SK-N-MC (cell line): ENCODE results near the gene RASGRP3.

ENCODE experiments used
- DNase-seq: peaks from one replicate; pipeline ENCODE4 v3.0.0-alpha.2; 2011; ENCODE audit warnings: low read depth, low spot score
- H3K27ac ChIP-seq: fragments of 200-600 bp; sonication (generic); 2 replicates; pipeline ENCODE4 v1.5.1; 2016; ENCODE audit warnings: mixed run types
- H3K36me3 ChIP-seq: fragments of 200-600 bp; sonication (generic); 2 replicates; pipeline ENCODE4 v1.6.1; 2017; ENCODE audit warnings: antibody characterized with exemption, low read length, mixed read lengths; ENCODE audit not compliant: insufficient read depth
- H3K4me3 ChIP-seq: fragments of 200-600 bp; sonication (generic); 2 replicates; pipeline ENCODE4 v1.5.1; 2016
- H3K9ac ChIP-seq: fragments of 200-600 bp; sonication (generic); 2 replicates; pipeline ENCODE4 v1.8.0; 2017; ENCODE audit warnings: mixed run types, mixed read lengths; ENCODE audit not compliant: insufficient read length
- H3K9me3 ChIP-seq: fragments of 200-600 bp; sonication (generic); 2 replicates; pipeline ENCODE4 v1.6.1; 2017; ENCODE audit warnings: low read depth, mild to moderate bottlenecking, antibody characterized with exemption, low read length, moderate library complexity, mixed read lengths
- EZH2 ChIP-seq: fragments of 200-600 bp; sonication (generic); IDR thresholded peaks from one replicate; pipeline ENCODE4 v1.6.1; 2017; ENCODE audit warnings: antibody characterized with exemption
- FOXP2 ChIP-seq: optimal IDR thresholded peaks from 2 replicates; pipeline ENCODE3; 2011; ENCODE audit warnings: mild to moderate bottlenecking, moderate library complexity; ENCODE audit not compliant: insufficient read depth; ENCODE audit errors: extremely low read length, control extremely low read depth
- POLR2AphosphoS5 ChIP-seq: IDR thresholded peaks from 2 replicates; pipeline ENCODE4 v1.6.1; 2012; ENCODE audit warnings: mild to moderate bottlenecking, low read depth, low read length, borderline replicate concordance

Gene RASGRP3

GRCh38 chr2:33521791-33522281, 45.4 kb downstream of the RASGRP3 start:
- no peaks in the 10 kb centered on the region for H3K9me3 ChIP-seq
- no peak overlapping the region for H3K9ac ChIP-seq
- H3K4me3 ChIP-seq, result no peak overlapping the region
- no peak for TF ChIP-seq FOXP2
- no peak for TF ChIP-seq POLR2AphosphoS5
- TF ChIP-seq EZH2, result no peak
- H3K36me3 ChIP-seq, result no peaks in the 10 kb centered on the region
- H3K27ac ChIP-seq, result no peak overlapping the region
- DNase-seq, result no peak

- no peaks in the 10 kb centered on the region for H3K36me3 ChIP-seq
- no peak overlapping the region for H3K27ac ChIP-seq
- H3K9ac ChIP-seq, result no peak overlapping the region
- no peaks in the 10 kb centered on the region for H3K9me3 ChIP-seq
- H3K4me3 ChIP-seq, result no peak overlapping the region
- TF ChIP-seq POLR2AphosphoS5, result no peak
- no peak for TF ChIP-seq EZH2
- TF ChIP-seq FOXP2, result no peak
- no peak for DNase-seq
Observed at GRCh38 chr2:33522576-33522975, 46.1 kb downstream of the RASGRP3 start.

GRCh38 chr2:33525666-33526065, 49.2 kb downstream of the RASGRP3 start:
- H3K9me3 ChIP-seq, result no peaks in the 10 kb centered on the region
- no peak for DNase-seq
- H3K36me3 ChIP-seq, result no peaks in the 10 kb centered on the region
- no peak overlapping the region for H3K27ac ChIP-seq
- TF ChIP-seq EZH2 (no peak), POLR2AphosphoS5 (no peak), FOXP2 (no peak)
- H3K4me3 ChIP-seq, result no peak overlapping the region
- H3K9ac ChIP-seq, result no peak overlapping the region

- H3K9me3 ChIP-seq, result no peaks in the 10 kb centered on the region
- H3K36me3 ChIP-seq, result no peaks in the 10 kb centered on the region
- TF ChIP-seq EZH2, result no peak
- TF ChIP-seq FOXP2, result no peak
- no peak for TF ChIP-seq POLR2AphosphoS5
- no peak for DNase-seq
- no peak overlapping the region for H3K27ac ChIP-seq
- H3K4me3 ChIP-seq, result no peak overlapping the region
- H3K9ac ChIP-seq, result no peak overlapping the region
Observed at GRCh38 chr2:33526132-33526531, 49.7 kb downstream of the RASGRP3 start.

GRCh38 chr2:33526921-33527320, 50.5 kb downstream of the RASGRP3 start:
- no peaks in the 10 kb centered on the region for H3K9me3 ChIP-seq
- no peak for TF ChIP-seq FOXP2
- TF ChIP-seq EZH2, result no peak
- no peak for TF ChIP-seq POLR2AphosphoS5
- no peak for DNase-seq
- H3K27ac ChIP-seq, result no peak overlapping the region
- H3K36me3 ChIP-seq, result no peaks in the 10 kb centered on the region
- H3K4me3 ChIP-seq, result no peak overlapping the region
- H3K9ac ChIP-seq, result no peak overlapping the region

GRCh38 chr2:33528441-33528950, 52.0 kb downstream of the RASGRP3 start:
- H3K27ac ChIP-seq, result no peak overlapping the region
- TF ChIP-seq EZH2, result no peak
- H3K4me3 ChIP-seq, result no peak overlapping the region
- no peaks in the 10 kb centered on the region for H3K9me3 ChIP-seq
- no peak for DNase-seq
- H3K9ac ChIP-seq, result no peak overlapping the region
- H3K36me3 ChIP-seq, result no peaks in the 10 kb centered on the region

- H3K4me3 ChIP-seq, result no peak overlapping the region
- no peak overlapping the region for H3K9ac ChIP-seq
- no peaks in the 10 kb centered on the region for H3K9me3 ChIP-seq
- TF ChIP-seq EZH2 (no peak), POLR2AphosphoS5 (no peak), FOXP2 (no peak)
- H3K36me3 ChIP-seq, result no peaks in the 10 kb centered on the region
- H3K27ac ChIP-seq, result no peak overlapping the region
- no peak for DNase-seq
Observed at GRCh38 chr2:33529771-33530481, 53.5 kb downstream of the RASGRP3 start.

GRCh38 chr2:33530690-33531548, 54.5 kb downstream of the RASGRP3 start:
- H3K36me3 ChIP-seq, result no peaks in the 10 kb centered on the region
- H3K27ac ChIP-seq, result no peak overlapping the region
- no peak overlapping the region for H3K9ac ChIP-seq
- no peak overlapping the region for H3K4me3 ChIP-seq
- H3K9me3 ChIP-seq, result no peaks in the 10 kb centered on the region
- TF ChIP-seq FOXP2 (no peak), EZH2 (no peak), POLR2AphosphoS5 (no peak)
- no peak for DNase-seq
